ENCODE data around the gene PRRG2. TPM values are rescaled to one million over a fixed set of nuclear protein-coding genes. Genes with fewer than 3 reads are reported as not detected.
A peak's percentile ranks its signal among the peaks of the same experiment; 100 is the strongest.

Gene PRRG2
- polyA plus RNA-seq, 1 of the 3 experiments (the other 2 are of a cell fraction), result 0.44 TPM

DNA sequence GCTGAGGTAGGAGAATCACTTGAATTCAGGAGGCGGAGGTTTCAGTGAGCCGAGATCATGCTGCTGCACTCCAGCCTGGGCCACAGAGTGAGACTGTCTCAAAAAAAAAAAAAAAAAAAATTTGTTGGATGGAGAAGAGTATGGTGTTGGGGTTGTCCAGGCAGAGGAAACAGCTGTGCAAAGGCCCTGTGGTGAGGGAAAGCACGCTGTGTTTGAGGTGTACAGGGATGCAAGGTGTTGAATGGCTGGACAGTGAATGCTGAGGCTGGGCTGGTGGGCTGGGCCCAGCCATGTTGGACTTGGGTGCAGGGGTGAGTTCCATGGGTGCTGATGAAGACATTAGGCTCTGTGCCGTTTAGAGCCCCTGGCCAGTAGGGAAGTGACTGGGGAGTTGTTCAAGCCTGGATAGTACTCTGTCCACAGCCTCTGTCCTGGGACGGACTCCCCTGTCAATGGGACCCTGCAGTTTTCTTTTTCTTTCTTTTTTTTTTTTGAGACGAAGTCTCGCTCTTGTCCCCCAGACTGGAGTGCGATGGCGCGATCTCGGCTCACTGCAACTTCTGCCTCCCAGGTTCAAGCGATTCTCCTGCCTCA, 28.5 kb downstream of the PRRG2 start (continued):
- TF ChIP-seq IRF3 (IDR thresholded peaks at IDR 0.05; ENCODE audit: low read depth, low read length) (no peak), EZH2phosphoT487 (IDR thresholded peaks at IDR 0.05; ENCODE audit: borderline replicate concordance, low read depth) (no peak), GATA2 (CRISPR knock-in tag; IDR thresholded peaks at IDR 0.05) (no peak), RXRA (IDR thresholded peaks at IDR 0.05; ENCODE audit: borderline replicate concordance, low read depth) (no peak), ELF1 (IDR thresholded peaks at IDR 0.05) (no peak), USF2 (IDR thresholded peaks at IDR 0.05; ENCODE audit: borderline replicate concordance, low read depth, low read length) (no peak)
- TF ChIP-seq, protein P1, sequence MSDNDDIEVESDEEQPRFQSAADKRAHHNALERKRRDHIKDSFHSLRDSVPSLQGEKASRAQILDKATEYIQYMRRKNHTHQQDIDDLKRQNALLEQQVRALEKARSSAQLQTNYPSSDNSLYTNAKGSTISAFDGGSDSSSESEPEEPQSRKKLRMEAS (IDR thresholded peaks at IDR 0.05; ENCODE audit: low read depth), result no peak

DNA sequence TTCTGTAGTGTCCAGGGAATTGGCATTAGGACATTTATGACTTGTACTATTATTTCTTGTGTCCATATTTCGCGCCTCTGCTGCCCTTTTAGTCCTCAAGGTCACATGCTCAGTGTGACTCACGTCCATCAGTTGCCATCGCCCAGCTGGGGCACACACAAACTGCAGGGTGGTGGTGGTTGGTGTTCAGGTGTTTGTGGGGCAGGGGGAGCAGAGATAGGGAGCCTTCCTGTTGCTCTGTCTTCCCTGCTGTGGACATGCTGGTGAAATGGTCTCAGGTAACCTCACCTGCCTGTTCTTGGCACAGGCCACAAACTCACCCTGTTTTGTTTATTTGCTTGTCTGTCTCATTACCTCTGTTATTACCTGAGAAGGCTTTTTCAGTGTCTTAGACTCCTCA, 32.3 kb downstream of the PRRG2 start:
- Histone ChIP-seq H3K9ac (peak overlapping the region; percentile 37; the same call in 1 of the 2 replicates), H3K9me2 (no peaks in the 10 kb centered on the region), H3K4me2 (peak overlapping the region; percentile 65), H3K27me3 (ENCODE audit: insufficient read depth) (no peaks in the 10 kb centered on the region), H3K4me1 (ENCODE audit: control insufficient read depth in 1 of 2, insufficient read depth in 2 of 2, low read depth in 1 of 2, low read length in 1 of 2) (peaks cover 0 to 14% of the 10 kb centered on the region in 2 experiments; a peak in 3 of 4 replicates), H3K4me3 (ENCODE audit: low read depth in 2 of 2, low read length in 1 of 2) (no peak overlapping the region), H3K79me2 (ENCODE audit: insufficient read depth) (peaks cover 81% of the 10 kb centered on the region), H2AFZ (ENCODE audit: low read depth) (no peak overlapping the region), H4K20me1 (ENCODE audit: insufficient read depth) (peaks cover 51% of the 10 kb centered on the region), H3K36me3 (replicated peaks in 1 of 2; ENCODE audit: control insufficient read depth in 1 of 2, insufficient read depth in 2 of 2, low read length in 1 of 2) (peaks cover 15 to 44% of the 10 kb centered on the region in 2 experiments), H3F3A (replicated peaks; ENCODE audit: insufficient read depth) (peaks cover 15% of the 10 kb centered on the region), H3K27ac (ENCODE audit: low read depth in 2 of 2, low read length in 1 of 2) (peak overlapping the region in 1 of 2 experiments; percentile 74; a peak in 2 of 4 replicates), H3K9me3 (no peaks in the 10 kb centered on the region)
- 72% methylated on average over 4 of the region's 4 CpGs for WGBS (ENCODE audit: low lambda C conversion rate)
- CTCF ChIA-PET, result no interaction called here
- no peak for DNase-seq
- POLR2A ChIA-PET, result no interaction called here
- TF ChIP-seq POLR2AphosphoS5 (IDR thresholded peaks at IDR 0.05; ENCODE audit: low read depth, low read length) (no peak), CTCF (IDR thresholded peaks at IDR 0.05) (no peak), RAD21 (IDR thresholded peaks at IDR 0.05; ENCODE audit: low read length) (no peak), GABPA (IDR thresholded peaks at IDR 0.05; ENCODE audit: low read depth) (no peak)
- TF ChIP-seq, protein P1 (IDR thresholded peaks at IDR 0.05; ENCODE audit: low read depth), result no peak

Measured in SK-N-SH (cell line).